PC-9 (cell line): Measurements from ENCODE around the gene MMP20.

Experiments
- EZH2 ChIP-seq: fragments of 200-600 bp; sonication (generic); IDR thresholded peaks from 2 replicates; pipeline ENCODE4 v1.8.0; 2017; ENCODE audit warnings: antibody characterized with exemption, low read depth
- TF ChIP-seq, protein P1 (sequence below): fragments of 200-600 bp; sonication (generic); conservative IDR thresholded peaks from 2 replicates; pipeline ENCODE4 v1.6.1; 2017; ENCODE audit warnings: mixed run types, antibody characterized with exemption, mild to moderate bottlenecking, moderate library complexity

GRCh38 chr11:102576350-102576749 is 48.8 kb downstream of the MMP20 start:
- TF ChIP-seq, protein P1, sequence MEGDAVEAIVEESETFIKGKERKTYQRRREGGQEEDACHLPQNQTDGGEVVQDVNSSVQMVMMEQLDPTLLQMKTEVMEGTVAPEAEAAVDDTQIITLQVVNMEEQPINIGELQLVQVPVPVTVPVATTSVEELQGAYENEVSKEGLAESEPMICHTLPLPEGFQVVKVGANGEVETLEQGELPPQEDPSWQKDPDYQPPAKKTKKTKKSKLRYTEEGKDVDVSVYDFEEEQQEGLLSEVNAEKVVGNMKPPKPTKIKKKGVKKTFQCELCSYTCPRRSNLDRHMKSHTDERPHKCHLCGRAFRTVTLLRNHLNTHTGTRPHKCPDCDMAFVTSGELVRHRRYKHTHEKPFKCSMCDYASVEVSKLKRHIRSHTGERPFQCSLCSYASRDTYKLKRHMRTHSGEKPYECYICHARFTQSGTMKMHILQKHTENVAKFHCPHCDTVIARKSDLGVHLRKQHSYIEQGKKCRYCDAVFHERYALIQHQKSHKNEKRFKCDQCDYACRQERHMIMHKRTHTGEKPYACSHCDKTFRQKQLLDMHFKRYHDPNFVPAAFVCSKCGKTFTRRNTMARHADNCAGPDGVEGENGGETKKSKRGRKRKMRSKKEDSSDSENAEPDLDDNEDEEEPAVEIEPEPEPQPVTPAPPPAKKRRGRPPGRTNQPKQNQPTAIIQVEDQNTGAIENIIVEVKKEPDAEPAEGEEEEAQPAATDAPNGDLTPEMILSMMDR: no peak
- TF ChIP-seq EZH2: no peak
